ENCODE data around the gene IL1RAPL1.

GRCh38 chrX:29496636-29497180 lies 909.5 kb downstream of the IL1RAPL1 start:
- TF ChIP-seq CTCF (IDR thresholded peaks at IDR 0.05) (no peak), POLR2A (IDR thresholded peaks at IDR 0.05) (no peak), EP300 (IDR thresholded peaks at IDR 0.05) (no peak)

All from tibial nerve (tissue), 4 donors.